GM12878 (cell line): ENCODE results near the gene MICB. TPM values are rescaled to one million over a fixed set of nuclear protein-coding genes. Genes with fewer than 3 reads are reported as not detected.

ENCODE experiments used
- BACH1 ChIP-seq: fragments of 450-650 bp; IDR thresholded peaks from 2 replicates; pipeline ENCODE4 v1.6.1; 2017; ENCODE audit warnings: mild to moderate bottlenecking, borderline replicate concordance
- BCL11A ChIP-seq: IDR thresholded peaks from 2 replicates; pipeline ENCODE4 v1.6.1; 2011; ENCODE audit warnings: low read depth, low read length
- BHLHE40 ChIP-seq, 2 experiments: fragments of 450-650 bp in 1 of 2; IDR thresholded peaks; 2 replicates each; pipeline ENCODE4 v1.6.1; 2011 to 2017; ENCODE audit warnings: low read depth in 2 of 2, borderline replicate concordance in 1 of 2, improper control_type of control experiment in 1 of 2, low read length in 1 of 2, mild to moderate bottlenecking in 1 of 2
- DPF2 ChIP-seq: fragments of 450-650 bp; IDR thresholded peaks from 2 replicates; pipeline ENCODE4 v1.6.1; 2017; ENCODE audit warnings: mild to moderate bottlenecking
- EZH2 ChIP-seq: IDR thresholded peaks from 2 replicates; pipeline ENCODE4 v1.6.1; 2012; ENCODE audit warnings: low read depth, mild to moderate bottlenecking, control low read depth, inconsistent platforms, low read length, borderline replicate concordance; ENCODE audit not compliant: control insufficient read depth
- GABPA ChIP-seq: IDR thresholded peaks from 2 replicates; pipeline ENCODE4 v1.6.1; 2014; ENCODE audit warnings: antibody characterized with exemption, low read depth, mild to moderate bottlenecking, inconsistent platforms
- HDGF ChIP-seq: fragments of 450-650 bp; IDR thresholded peaks from 2 replicates; pipeline ENCODE4 v1.6.1; 2016; ENCODE audit warnings: antibody characterized with exemption
- MEF2A ChIP-seq: IDR thresholded peaks from 2 replicates; pipeline ENCODE4 v1.6.1; 2011; ENCODE audit warnings: low read depth, mild to moderate bottlenecking, low read length, moderate library complexity; ENCODE audit not compliant: insufficient read depth
- NFYB ChIP-seq: IDR thresholded peaks from 2 replicates; pipeline ENCODE4 v1.6.1; 2011; ENCODE audit warnings: low read depth, mild to moderate bottlenecking, low read length, improper control_type of control experiment, moderate library complexity; ENCODE audit not compliant: insufficient read depth
- NKRF ChIP-seq: fragments of 450-650 bp; conservative IDR thresholded peaks from 2 replicates; pipeline ENCODE4 v1.6.1; 2017; ENCODE audit warnings: mild to moderate bottlenecking, moderate library complexity
- NR2C2 ChIP-seq: IDR thresholded peaks from 2 replicates; pipeline ENCODE4 v1.6.1; 2011; ENCODE audit warnings: borderline replicate concordance, low read depth; ENCODE audit not compliant: control insufficient read depth, insufficient read length
- RB1 ChIP-seq: fragments of 450-650 bp; formaldehyde crosslinking; IDR thresholded peaks from 2 replicates; pipeline ENCODE4 v1.6.1; 2017; ENCODE audit warnings: mild to moderate bottlenecking, borderline replicate concordance
- REST ChIP-seq: IDR thresholded peaks from 2 replicates; pipeline ENCODE4 v1.6.1; 2012; ENCODE audit warnings: mild to moderate bottlenecking, low read depth, low read length
- SMARCA5 ChIP-seq: fragments of 450-650 bp; IDR thresholded peaks from 2 replicates; pipeline ENCODE4 v1.6.1; 2017; ENCODE audit warnings: mild to moderate bottlenecking
- SREBF2 ChIP-seq: IDR thresholded peaks from 2 replicates; pipeline ENCODE4 v1.6.1; 2012; ENCODE audit warnings: mild to moderate bottlenecking, low read length
- SRF ChIP-seq, 2 experiments: IDR thresholded peaks; 2 replicates each; pipeline ENCODE4 v1.6.1; 2011; ENCODE audit warnings: low read depth in 2 of 2, low read length in 2 of 2, mild to moderate bottlenecking in 1 of 2, moderate library complexity in 1 of 2
- SUPT20H ChIP-seq: IDR thresholded peaks from 2 replicates; pipeline ENCODE4 v1.6.1; 2011; ENCODE audit warnings: low read depth, mild to moderate bottlenecking, low read length, moderate library complexity, borderline replicate concordance; ENCODE audit not compliant: control insufficient read depth
- ZBTB11 ChIP-seq: fragments of 450-650 bp; formaldehyde crosslinking; IDR thresholded peaks from 2 replicates; pipeline ENCODE4 v1.5.0; 2022; ENCODE audit warnings: mild to moderate bottlenecking, missing genetic modification characterization
- polyA plus RNA-seq, 11 experiments: library from polyadenylated mRNA; depleted of rRNA in 4 of 11; unstranded in 6 of 11; stranded (reverse) in 5 of 11; fragments of >200 nt; fragmentation: Nextera tagmentation in 4 of 11; fragmentation: Illumina TruSeq in 1 of 11; extraction: Ambion mirVana in 4 of 11; extraction: Trizol in 1 of 11; gene quantifications; 1 replicate in 1 of 11; 2 replicates in 10 of 11; pipeline versions ENCODE4 v1.2.1 to v1.2.3, GENCODE V29; 2011 to 2016; ENCODE audit warnings: inconsistent platforms in 2 of 11, missing spikeins in 2 of 11, low read depth in 1 of 11
- total RNA-seq, 4 experiments: library from RNA; depleted of rRNA in 3 of 4; stranded (reverse); fragments of >200 nt in 3 of 4; fragmentation: Illumina TruSeq in 1 of 4; extraction: Trizol in 1 of 4; gene quantifications; 2 replicates each; pipeline versions ENCODE4 v1.2.1 to v1.2.3, GENCODE V29; 2013 to 2021

MICB gene
- total and polyA plus RNA-seq, 10 of the 15 experiments (the other 5 are each of a cell fraction or from before 2014, with no cell fraction given), result 9.0 to 37.1 (median 17.8) TPM

DNA sequence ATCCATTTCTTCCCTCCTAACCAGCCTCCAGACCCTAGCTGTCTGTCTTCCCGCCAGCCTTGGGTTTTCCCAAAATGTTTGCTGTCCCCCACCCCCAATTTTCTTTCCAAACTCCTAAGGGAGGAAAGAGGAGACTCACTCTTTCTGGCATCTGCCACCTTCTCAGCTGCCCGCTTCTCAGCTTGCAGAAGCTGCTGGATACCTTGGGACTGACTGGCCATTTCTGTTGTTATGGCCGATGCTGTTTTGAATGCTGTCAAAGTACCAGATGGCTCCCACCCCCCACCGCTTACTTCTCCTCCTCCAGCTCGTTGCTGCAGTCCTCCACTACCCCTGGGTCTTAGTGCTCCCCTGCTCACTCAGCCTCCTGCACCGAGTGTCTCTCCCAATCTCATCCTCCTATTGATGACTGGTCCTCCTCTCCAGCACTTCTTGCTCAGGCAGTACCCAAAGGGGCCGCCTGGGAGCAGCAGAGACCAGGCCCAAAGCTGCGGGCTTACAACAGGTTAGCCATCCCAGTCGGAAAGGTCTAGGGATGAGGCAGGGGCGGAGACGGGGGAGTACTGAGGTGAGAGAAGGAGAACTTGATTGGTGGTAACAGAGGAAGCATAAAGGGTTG lies 48.5 kb downstream of the MICB start, which contains the start of gene ATP6V1G2 (continued):
- TF ChIP-seq ZBTB11 (0 out of 2 replicates have a peak, but pooled peaks have one; percentile 36), REST (no peak), GABPA (peak; percentile 64; the same call in 1 of the 2 replicates), EZH2 (no peak), SRF (IDR thresholded peaks at IDR 0.05; ENCODE audit: low read depth in 2 of 2, low read length in 2 of 2) (0 out of 4 replicates have a peak, but pooled peaks of 1 of the 2 experiments have one; percentile 62), HDGF (no peak), BACH1 (0 out of 2 replicates have a peak, but pooled peaks have one; percentile 29), SMARCA5 (peak; percentile 90; the same call in 1 of the 2 replicates), BHLHE40 (IDR thresholded peaks at IDR 0.05; ENCODE audit: borderline replicate concordance in 1 of 2, low read depth in 2 of 2, low read length in 1 of 2) (0 out of 4 replicates have a peak, but pooled peaks of 1 of the 2 experiments have one; percentile 15), SREBF2 (no peak), NFYB (0 out of 2 replicates have a peak, but pooled peaks have one; percentile 25), BCL11A (no peak), NKRF (no peak), NR2C2 (no peak), MEF2A (0 out of 2 replicates have a peak, but pooled peaks have one; percentile 17), RB1 (peak; percentile 41; the same call in 1 of the 2 replicates), SUPT20H (no peak), DPF2 (no peak)
